GM18870 (cell line): Measurements from ENCODE around the gene TMOD3.

ENCODE experiments used
- ATAC-seq: cut with Tn5 transposase; IDR thresholded peaks from one replicate; pipeline ENCODE4 v1.9.1; 2021; ENCODE audit warnings: moderate library complexity; ENCODE audit not compliant: unreplicated experiment

The TMOD3 gene

DNA sequence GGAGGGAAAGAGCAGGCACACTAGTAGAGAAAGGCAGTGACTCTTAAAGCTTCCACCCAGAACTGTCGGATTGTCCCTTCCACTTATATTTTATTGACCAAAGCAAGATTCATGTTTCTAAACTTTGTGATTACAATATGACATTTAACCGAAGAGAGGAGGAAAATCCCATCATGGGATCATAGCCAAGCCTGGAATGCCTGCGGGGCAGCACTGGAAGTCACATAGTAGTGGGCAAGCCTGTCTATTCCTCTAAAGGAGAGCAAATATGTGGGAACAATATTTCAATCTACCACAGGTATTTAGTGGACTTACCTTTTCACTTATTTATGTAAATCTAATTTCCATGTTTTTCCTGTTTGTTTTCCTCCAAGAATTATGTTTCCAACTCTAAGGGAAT, 3.8 kb upstream of the TMOD3 start:
- ATAC-seq, result no peak

DNA sequence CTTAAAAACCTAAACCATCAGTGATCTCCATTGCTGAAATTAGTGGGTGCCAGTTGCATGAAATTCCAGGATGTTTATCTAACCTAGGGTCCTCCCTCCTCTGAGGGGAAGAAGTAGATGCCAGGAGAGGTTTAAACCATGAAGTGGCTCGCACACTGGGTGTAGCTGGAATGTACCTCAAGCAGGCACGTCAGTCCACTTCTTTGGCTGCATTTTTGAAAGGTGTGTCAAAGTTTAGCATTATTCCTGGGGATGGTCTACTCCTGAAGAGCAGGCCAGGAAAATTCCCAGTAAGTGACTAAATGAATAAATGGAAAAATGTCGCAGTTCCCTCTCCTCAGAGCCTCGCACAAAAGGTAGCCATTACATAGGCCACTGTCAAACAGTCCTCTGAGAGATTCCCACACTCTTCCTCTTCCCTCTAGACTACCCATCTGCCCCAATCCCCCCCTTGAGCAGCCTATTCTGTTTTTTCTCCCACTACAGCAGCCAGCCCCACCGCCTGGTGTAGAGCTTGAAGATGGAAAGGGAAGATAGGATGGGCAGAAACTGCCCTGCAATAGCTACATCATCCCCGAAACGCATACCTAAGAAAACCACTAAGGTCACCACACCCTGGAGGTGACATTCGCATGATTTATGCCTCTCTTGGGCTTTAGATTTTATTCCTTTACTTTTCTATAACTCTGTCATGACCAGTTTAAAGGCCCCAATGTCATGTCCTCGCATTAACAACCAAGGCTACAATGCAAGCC, 655 bp upstream of the TMOD3 start:
- no peak for ATAC-seq

DNA sequence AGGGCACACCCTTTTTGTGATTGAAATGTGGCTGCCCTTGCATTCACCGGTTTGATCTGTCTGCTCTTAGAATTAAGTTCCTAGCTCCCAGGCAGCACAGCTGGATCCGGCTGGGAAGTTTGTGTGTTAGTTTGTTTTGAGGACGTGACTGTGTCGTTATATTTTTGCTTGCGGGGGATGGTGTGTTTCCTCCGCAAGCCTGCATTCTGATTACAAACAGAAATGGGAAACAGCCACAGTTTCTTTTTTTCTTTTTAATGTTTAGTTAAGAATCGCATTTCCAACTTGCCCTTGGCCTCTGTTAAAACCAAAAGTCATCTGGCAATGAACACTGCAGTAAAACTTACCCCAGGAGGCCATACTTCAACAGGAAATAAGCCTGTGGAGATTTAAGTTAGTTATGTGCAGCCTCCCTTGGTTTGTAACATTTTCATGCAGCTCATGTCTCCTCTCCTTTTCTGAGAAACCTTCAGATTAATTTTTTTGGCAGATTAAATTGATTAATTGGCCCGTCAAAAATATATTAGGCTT, 888 bp downstream of the TMOD3 start:
- ATAC-seq, result peak; percentile 11

DNA sequence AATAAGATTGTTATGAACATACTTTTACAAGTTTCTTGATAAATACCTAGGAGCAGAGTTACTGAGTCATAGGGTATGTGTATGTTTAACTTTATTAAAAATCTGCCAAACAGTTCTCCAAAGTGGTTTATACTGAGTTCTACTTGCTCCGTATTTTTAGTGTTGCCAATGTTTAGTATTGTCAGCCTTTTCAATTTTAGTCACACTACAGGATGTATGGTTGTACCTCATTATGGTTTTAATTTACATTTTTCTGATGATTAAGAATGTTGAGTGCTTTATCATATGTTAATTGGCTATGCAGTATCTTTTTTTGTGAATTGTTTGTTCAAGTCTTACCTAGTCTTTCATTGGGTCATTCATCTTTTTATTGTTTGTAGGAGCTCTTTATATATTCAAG, 4.3 kb downstream of the TMOD3 start:
- no peak for ATAC-seq

DNA sequence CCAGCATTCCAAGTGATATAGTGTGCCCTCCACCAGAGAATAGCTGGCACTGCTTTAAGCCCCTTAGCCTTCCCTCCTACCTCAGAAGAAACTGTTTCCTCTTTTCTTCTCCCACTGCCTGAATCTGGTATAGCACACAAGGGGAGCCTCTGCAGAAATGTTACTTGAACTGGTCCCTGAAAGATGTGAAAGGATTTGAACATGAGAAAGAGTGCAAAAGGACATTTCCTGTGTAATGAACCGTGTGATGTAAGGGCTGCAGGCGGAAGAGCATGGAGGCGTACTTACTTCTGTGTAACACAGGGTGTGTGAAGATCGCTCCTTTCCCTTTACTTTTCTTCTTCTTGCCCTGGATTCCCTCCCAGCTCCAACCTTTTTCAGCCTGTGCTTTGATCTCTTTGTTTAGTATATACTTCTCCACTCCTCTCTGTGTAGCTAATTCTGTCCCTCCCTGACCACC, 8.4 kb downstream of the TMOD3 start:
- peak; percentile 72 for ATAC-seq

DNA sequence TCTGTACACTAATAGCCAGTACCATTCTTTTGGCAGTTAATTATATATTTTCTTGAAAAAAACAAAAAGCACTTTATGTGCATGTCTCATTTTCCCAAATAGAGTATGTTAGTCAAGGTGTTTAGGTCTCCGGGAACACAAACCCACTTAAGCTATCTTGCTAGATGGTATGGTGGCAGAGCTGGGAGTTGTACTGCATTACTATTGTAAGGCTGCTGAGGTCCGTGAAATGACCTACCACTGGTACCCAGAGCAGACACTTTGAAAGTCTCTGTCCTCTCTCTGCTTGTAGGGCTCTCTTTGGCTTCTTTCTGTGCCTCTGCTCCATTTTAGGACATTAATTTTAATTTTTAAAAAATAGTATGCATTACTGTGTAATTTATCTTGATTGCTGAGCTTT, 8.8 kb downstream of the TMOD3 start:
- no peak for ATAC-seq

DNA sequence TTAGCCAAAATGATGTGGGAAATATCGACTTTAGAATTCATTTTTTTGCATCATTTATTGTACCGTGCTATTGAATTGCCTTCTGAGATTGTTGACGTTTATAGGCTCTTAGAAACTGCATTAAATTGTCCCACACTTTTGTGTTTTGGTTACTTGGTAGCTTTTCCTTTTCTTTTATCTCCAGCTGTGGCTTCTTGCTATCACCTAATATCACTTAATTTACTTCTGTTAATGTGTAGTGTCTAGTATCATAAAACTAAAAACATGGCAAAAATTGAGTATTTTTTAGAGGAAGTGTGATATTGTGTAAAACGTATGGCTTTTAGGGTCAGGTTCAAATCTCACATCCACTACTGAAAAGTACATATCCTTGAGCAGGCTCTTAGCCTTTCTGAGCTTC, 11.2 kb downstream of the TMOD3 start:
- no peak for ATAC-seq

DNA sequence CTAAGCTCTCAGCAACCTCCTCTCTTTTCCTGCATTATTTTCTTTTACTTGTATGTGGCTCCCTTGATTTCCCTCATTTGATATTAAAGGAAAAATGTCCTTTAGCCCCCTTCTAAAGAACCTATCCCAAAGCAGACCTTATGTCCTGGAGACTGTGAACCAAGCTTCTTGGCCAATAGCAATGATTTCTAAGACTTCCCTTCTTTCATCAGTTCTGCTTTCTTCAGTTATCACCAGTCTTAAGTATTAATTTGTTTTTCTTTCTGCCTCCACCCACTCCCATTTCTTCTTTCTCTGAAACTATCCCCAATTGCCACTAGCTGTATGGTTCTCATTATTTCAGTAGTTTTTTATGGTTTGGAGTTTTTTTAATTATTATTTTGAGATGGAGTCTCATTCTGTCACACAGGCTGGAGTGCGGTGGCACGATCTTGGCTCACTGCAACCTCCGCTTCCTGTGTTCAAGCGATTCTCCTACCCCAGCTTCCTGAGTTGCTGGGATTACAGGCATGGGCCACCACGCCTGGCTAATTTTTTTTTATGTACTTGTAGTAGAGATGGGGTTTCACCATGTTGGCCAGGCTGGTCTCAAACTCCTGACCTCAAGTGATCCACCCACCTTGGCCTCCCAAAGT, 12.1 kb downstream of the TMOD3 start:
- ATAC-seq, result no peak

DNA sequence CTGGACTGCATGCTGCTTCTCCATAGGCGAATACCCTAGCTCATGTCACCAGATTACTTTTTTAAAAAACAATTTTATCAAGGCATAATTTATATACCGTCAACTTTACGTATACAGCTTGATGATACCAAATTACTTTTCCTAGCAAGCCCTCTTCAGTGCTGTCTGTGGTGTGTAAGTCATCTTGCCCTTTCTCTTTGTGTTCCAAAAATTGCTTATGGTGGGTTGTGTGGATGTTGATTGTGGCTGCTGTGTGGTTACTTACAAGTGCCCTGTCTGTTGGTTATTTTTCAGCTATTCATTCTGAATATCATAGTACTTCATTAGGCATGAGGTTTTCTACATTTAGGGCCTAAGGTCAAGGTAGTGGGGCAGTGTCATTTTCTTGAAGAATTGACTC, 12.8 kb downstream of the TMOD3 start:
- no peak for ATAC-seq

DNA sequence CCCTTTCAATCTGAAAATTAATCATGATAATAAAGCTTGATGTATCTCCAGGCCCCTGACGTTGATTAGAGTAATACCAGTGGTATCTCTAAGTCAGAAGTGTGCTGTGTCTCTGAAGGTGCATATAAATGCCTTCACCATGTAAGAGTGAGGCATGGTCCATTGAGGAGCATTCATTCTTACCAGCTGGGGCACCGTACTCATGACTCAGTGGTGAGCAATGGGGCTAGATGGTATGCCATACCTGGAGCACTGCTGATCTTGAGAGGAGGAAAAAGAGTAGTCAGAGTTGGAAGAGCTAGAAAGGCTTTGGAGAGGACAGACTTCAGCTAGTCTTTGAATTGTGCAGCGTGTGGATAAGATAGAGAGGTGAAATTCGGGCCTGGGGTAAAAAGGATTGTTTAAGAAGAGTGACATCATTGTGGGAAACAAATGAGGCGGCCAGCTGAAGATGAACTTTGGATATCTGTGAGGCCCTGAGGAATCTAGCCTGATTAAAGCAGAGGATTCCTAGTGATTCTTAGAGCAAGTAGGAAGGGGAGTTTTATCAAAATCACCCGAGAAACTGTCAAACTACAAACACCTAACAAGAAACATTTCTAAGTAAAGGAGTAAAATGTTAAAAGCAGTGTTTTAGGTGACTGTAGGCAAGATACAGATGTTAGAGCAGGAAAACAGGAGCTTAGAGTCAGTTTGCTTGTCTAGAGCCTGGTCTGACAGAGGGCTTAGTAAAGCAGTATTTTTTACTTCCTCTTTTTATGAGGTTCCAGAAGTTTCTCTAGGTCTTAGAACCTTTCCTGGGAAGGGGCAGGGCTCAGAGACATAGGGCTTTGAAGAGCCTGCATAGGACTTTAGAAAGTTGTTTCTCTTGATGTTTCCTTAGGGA, 13.6 kb downstream of the TMOD3 start:
- no peak for ATAC-seq

DNA sequence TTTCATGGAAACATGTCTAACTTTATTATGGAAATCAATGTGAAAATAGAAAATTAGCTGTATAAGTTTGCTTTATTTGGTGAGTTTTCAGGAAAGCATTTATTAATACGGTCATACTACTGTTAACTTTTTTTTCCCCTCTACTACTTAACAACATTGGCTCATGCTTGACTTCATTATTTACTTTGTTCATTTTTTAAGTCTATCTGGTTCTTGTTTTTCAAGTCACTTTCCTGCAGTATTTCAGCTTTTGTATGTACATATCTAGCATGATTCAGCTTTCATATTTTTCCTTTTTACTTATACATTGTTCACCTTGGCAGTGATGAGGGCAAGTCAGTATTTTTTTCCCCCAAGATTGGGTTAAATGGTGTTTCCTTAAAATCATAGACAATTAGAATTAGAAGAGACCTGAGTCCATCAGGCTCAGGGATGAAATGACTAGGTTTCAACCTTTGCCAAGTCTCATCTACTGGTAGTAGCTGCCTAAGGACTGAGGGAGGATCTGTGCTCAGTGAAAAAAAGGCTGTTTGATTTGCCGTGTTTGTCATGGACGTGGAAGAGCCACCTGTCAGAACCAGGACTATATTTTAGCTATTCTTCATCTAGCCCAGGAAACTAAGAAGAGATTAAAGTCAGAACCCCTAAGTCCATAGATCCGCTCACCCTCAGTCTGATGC, 15.4 kb downstream of the TMOD3 start:
- no peak for ATAC-seq

DNA sequence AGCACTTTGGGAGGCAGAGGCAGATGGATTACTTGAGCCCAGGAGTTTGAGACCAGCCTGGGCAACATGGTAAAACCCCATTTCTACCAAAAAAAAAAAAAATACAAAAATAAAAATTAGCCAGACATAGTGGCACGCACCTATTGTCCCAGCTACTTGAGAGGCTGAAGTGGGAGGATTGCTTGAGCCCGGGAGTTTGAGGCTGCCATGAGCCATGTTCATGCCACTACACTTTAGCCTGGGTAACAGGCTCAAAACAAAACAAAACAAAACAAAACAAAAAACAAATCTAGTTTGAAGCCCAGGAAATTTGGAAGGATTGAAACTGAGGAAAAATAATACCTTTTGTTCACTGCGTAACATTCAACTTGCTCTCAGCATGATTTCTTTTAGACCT, 16.6 kb downstream of the TMOD3 start:
- ATAC-seq, result no peak

DNA sequence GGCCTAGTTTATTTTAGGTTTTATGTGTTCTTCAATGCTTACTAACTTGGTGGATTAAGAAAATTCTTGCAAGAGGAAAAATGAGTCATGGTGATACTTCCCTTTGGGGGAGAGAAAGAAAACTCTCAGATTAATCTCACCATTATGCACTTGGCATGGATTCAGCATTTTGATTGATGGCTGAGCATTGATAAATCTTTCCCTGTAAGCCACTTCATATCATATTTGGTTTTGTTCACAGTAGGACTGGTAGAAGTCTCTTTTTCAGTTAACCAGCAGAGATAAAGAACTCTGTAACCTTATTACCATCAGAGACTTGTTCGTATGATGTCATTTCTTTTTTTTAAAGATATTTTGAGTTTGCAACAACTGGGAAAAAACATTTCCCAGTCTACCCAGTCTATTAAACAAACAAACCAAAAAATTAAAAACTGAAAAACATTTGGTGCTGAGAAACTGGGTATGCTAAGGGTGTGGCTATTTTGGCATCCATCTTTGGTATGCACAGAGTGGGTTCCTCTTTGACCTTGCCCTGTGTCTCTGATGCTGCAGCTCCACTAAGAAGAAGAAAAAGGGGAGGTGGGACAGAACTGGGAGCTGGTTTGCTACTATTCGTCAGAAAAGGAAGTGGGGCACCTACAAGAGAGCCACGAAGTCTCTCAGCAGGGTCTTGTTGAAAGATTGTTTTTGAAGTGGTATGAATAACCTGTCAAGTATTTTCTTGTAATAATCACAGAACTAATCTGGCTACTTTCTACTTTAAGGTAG, 17.2 kb downstream of the TMOD3 start:
- ATAC-seq, result no peak

DNA sequence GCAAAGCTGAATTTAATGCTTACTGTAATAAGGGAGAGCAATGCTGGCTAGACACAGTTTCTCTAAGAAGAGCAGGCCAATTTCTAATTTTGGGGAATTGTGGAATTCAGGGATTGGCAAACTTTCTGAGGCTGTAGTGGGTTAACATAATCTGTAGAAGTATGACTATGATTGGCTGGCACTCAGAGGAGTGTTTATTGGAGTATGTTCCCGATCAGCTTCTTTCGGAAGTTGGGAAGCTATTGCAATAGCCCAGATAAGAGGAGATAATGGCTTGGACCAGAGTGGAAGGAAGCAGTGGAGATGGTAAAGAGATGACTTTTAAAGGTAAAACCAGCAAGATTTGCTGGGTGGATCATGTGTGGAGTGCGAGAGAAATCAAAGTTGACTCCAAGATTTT, 19.4 kb downstream of the TMOD3 start:
- no peak for ATAC-seq

DNA sequence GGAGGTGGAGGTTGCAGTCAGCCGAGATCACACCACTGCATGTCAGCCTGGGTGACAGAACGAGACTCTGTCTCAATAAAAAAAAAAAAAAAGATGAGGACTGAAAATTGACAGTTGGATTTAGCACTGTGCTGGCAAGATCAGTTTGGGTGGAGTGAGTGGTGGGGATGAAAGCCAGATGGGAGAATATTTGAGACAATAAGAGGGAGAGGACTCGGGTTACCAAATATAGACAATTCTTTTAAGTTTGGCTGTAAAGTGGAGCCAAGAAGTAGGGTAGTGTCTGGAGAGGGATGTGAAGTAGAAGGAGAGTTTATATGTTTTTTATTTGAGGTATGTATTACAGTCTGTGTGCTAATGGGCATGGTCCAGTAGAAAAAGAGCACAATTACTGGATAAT, 20.4 kb downstream of the TMOD3 start:
- ATAC-seq, result no peak

DNA sequence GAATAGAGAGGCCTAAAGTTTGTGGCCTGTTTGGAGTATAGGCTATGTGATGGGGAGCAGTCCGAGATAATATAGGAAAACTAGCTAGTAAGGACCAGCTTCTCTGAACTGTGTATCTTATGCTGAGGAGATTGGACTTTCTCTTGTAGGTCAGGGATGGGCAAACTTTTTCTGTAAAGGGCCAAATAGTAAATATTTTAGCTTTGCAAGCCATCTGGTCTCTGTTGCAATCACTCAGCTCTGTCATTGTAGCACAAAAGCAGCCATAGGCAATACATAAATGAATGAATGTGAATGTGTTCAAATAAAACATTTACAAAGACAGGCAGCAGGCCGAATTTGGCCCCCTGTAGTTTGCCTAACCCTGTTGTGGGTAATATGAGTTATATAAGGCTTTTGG, 24.5 kb downstream of the TMOD3 start:
- ATAC-seq, result no peak

DNA sequence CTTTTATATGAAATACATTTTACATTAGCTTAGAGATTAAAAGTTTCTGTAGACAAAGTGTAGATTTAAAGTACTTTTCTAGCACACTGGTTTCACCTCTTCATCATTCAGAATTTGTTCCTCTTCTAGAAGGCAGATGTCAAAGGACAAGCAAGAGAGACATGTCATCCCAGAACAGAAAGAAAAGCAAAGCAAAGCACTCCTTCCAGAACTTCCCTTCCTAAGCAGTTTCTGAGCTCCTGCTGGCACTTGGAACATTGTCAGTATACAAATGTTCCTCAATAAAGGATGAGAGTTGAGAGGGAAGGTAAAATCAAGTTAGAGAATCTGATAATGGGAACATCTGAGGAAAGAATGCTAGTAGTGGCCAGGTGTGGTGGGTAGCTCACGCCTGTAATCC, 26.2 kb downstream of the TMOD3 start:
- no peak for ATAC-seq

DNA sequence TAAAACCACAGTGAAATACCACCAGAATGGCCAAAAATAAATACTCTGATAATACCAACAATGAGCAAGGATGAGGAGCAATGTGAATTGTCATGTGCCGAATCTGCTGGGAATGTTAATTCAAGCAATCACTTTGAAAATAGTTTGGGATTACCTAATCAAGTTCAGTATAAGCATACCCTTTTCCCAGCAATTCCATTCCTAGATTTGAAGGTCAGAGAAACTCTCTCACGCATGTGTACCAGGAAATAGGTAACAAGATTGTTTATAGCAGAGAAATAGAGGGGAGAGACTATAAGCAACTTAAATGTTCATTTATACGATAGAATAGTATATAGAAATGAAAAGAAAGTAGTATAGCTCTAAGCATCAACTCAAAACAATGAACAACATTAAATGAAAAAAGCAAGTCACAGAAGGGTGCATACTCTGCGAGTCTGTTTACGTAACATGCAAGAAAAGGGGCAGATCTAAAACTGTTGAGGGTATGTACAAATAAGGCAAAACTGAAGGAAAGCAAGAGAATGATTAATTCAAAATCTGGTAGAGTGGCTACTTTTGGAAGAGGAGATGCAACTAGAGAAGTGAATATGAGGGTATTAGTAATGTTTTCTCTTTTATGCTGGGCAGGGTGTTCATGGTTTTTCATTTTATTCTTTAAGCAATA, 27.4 kb downstream of the TMOD3 start:
- ATAC-seq, result no peak

DNA sequence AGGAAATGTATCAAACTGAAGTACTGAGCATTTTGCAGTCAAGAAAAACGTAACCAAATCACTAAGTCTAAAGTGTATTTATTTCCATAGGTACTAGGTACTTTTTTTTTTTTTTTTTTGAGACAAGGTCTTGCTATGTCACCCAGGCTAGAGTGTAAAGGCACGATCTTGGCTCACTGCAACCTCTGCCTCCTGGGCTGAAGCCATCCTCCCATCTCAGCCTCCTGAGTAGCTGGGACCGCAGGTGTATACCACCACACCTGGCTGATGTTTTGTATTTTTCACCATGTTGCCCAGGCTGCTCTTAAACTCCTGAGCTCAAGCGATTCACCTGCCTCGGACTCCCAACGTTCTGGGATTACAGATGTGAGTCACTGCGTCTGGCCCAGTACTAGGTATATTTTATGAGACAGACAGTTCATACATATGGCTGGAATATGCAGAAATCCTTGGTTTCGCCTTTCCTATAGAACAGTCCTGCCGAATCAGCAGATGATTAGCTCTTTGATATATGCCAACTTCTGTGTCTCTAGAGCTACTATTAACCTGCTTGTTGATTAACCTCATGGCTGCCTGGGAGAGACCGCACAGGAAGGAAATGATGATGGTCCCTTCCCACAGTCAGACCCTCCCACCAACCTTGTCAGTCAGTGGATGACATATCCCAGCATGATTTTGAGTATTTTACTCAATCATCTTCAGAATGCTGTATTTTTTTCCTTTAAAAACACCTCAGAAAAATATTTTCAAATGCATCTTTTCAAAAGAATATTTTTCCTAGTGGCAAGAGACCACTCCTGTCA, 32.3 kb downstream of the TMOD3 start:
- ATAC-seq, result no peak
